ENCODE results near the gene PABPN1L. TPM values are rescaled to one million over a fixed set of nuclear protein-coding genes. Genes with fewer than 3 reads are reported as not detected.

The PABPN1L gene
- polyA plus RNA-seq, 1 experiment, result not detected

GRCh38 chr16:88865310-88865709 lies 1.1 kb downstream of the PABPN1L start:
- Histone ChIP-seq H3K9me3 (ENCODE audit: control insufficient read depth, insufficient read depth, low read length) (no peaks in the 10 kb centered on the region; the same call in 1 of the 2 replicates), H3K27ac (ENCODE audit: low read depth, low read length) (no peak overlapping the region), H3K27me3 (ENCODE audit: control insufficient read depth, insufficient read depth, low read length) (peaks cover 14% of the 10 kb centered on the region), H3K4me3 (ENCODE audit: low read depth, low read length) (no peak overlapping the region)
- TF ChIP-seq CTCF (IDR thresholded peaks at IDR 0.05; ENCODE audit: low read depth, low read length), result no peak
- POLR2A ChIA-PET, result interaction anchor here (0.9 kb wide), 1 partner anchor 8 kb away, joined by 3 read pairs; the partner anchor contains the start of gene TRAPPC2L
- CTCF ChIA-PET, result interaction anchor here (0.5 kb wide), 1 partner anchor 50 kb away, joined by 4 read pairs; no protein-coding TSS in a partner anchor
- DNase-seq (ENCODE audit: low read depth, low spot score), result no peak

- no peak overlapping the region for H3K27ac ChIP-seq (ENCODE audit: low read depth, low read length)
- CTCF ChIA-PET, result interaction anchor here (0.7 kb wide), 1 partner anchor 164 kb away, joined by 5 read pairs; no protein-coding TSS in a partner anchor
- no peak overlapping the region for H3K4me3 ChIP-seq (ENCODE audit: low read depth, low read length)
- TF ChIP-seq CTCF (IDR thresholded peaks at IDR 0.05; ENCODE audit: low read depth, low read length), result no peak
- POLR2A ChIA-PET, result no interaction called here
- no peak for DNase-seq (ENCODE audit: low read depth, low spot score)
- H3K27me3 ChIP-seq (ENCODE audit: control insufficient read depth, insufficient read depth, low read length), result peaks cover 9% of the 10 kb centered on the region
- no peaks in the 10 kb centered on the region; the same call in 1 of the 2 replicates for H3K9me3 ChIP-seq (ENCODE audit: control insufficient read depth, insufficient read depth, low read length)
Observed at GRCh38 chr16:88864521-88864920, 1.9 kb downstream of the PABPN1L start.

DNA sequence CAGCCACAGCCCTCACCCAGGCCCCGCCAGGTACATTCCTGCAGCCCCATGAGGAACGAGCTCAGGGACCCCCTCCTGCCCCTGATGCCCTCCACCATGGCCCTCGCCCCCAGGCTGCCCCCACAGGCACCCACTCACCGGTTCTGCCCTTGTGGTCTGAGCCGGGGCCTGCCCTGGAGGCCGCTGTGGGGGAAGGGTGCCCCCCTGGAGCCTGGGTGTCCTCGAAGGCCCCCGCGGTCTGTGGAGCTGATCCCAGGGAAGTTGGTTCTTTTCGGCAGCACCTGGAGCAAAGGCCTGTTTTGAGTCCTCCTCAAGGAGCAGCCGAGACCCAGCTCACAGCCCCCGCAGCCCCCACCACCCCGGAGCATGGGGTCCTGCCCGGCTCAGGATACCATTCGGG lies 2.4 kb downstream of the PABPN1L start:
- H3K4me3 ChIP-seq (ENCODE audit: low read depth, low read length), result no peak overlapping the region
- H3K27ac ChIP-seq (ENCODE audit: low read depth, low read length), result no peak overlapping the region
- TF ChIP-seq CTCF (IDR thresholded peaks at IDR 0.05; ENCODE audit: low read depth, low read length), result no peak
- no peak for DNase-seq (ENCODE audit: low read depth, low spot score)
- POLR2A ChIA-PET, result no interaction called here
- CTCF ChIA-PET, result interaction anchor here (0.7 kb wide), 1 partner anchor 164 kb away, joined by 5 read pairs; no protein-coding TSS in a partner anchor
- H3K9me3 ChIP-seq (ENCODE audit: control insufficient read depth, insufficient read depth, low read length), result no peaks in the 10 kb centered on the region; the same call in 1 of the 2 replicates
- peaks cover 4% of the 10 kb centered on the region for H3K27me3 ChIP-seq (ENCODE audit: control insufficient read depth, insufficient read depth, low read length)

GRCh38 chr16:88863426-88863825 lies 3.0 kb downstream of the PABPN1L start:
- no peaks in the 10 kb centered on the region for H3K27me3 ChIP-seq (ENCODE audit: control insufficient read depth, insufficient read depth, low read length)
- no peaks in the 10 kb centered on the region; the same call in 1 of the 2 replicates for H3K9me3 ChIP-seq (ENCODE audit: control insufficient read depth, insufficient read depth, low read length)
- ChIA-PET CTCF (no interaction called here), POLR2A (no interaction called here)
- H3K4me3 ChIP-seq (ENCODE audit: low read depth, low read length), result no peak overlapping the region
- no peak for DNase-seq (ENCODE audit: low read depth, low spot score)
- H3K27ac ChIP-seq (ENCODE audit: low read depth, low read length), result no peak overlapping the region
- no peak for TF ChIP-seq CTCF (IDR thresholded peaks at IDR 0.05; ENCODE audit: low read depth, low read length)

DNA sequence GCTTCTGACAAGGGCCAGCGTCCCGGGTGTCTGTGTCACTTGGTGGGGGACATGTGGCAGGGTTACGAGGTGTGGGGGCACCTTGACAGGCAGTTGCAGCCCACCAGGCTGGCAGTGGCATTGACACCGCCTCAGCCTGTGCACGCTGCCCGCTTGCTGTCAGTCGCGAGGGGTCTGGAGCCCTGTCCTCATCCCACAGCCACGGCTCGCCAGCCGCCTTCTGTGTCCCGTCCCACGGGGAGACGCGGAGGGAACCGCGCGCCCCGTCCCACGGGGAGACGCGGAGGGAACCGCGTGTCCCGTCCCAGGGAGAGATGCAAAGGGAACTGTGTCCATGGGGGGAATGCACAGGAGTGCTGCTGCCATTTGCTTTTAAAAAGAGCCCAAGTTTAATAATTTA lies 3.5 kb downstream of the PABPN1L start:
- ChIA-PET POLR2A (no interaction called here), CTCF (no interaction called here)
- DNase-seq (ENCODE audit: low read depth, low spot score), result no peak
- Histone ChIP-seq H3K9me3 (ENCODE audit: control insufficient read depth, insufficient read depth, low read length) (no peaks in the 10 kb centered on the region; the same call in 1 of the 2 replicates), H3K27me3 (ENCODE audit: control insufficient read depth, insufficient read depth, low read length) (no peaks in the 10 kb centered on the region), H3K27ac (ENCODE audit: low read depth, low read length) (no peak overlapping the region), H3K4me3 (ENCODE audit: low read depth, low read length) (no peak overlapping the region)
- no peak for TF ChIP-seq CTCF (IDR thresholded peaks at IDR 0.05; ENCODE audit: low read depth, low read length)
